GM19035 (cell line): ENCODE data around the gene SORBS2.
A peak's percentile ranks its signal among the peaks of the same experiment; 100 is the strongest.

Experiments used
- ATAC-seq: cut with Tn5 transposase; IDR thresholded peaks from one replicate; pipeline ENCODE4 v1.9.1; 2021; ENCODE audit not compliant: unreplicated experiment

The SORBS2 gene

GRCh38 chr4:185597532-185598188, 214.3 kb downstream of the SORBS2 start:
- peak; percentile 64 for ATAC-seq

GRCh38 chr4:185592845-185593488, 219.0 kb downstream of the SORBS2 start:
- ATAC-seq = no peak

GRCh38 chr4:185592438-185592837, 219.6 kb downstream of the SORBS2 start:
- ATAC-seq = no peak

GRCh38 chr4:185591679-185592141, 220.3 kb downstream of the SORBS2 start:
- no peak for ATAC-seq

DNA sequence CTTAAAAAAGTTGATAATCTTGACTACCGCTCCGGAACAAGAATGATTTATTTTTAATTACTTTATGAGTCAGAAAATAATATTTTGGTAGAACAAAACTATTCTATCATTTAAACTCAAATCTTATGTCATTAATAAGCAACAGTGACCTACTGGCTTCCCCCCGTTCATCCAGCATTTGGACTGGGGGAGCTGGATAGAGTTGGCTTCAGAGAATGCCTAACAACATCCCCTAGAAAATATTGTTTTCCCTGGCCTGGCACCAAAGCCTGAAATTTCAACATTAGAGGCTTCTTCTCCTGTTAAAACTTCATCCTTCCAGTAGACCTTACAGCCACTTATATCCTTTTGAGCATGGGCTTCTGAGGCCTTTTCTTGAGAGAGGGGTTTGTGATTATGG, 221.0 kb downstream of the SORBS2 start:
- no peak for ATAC-seq

DNA sequence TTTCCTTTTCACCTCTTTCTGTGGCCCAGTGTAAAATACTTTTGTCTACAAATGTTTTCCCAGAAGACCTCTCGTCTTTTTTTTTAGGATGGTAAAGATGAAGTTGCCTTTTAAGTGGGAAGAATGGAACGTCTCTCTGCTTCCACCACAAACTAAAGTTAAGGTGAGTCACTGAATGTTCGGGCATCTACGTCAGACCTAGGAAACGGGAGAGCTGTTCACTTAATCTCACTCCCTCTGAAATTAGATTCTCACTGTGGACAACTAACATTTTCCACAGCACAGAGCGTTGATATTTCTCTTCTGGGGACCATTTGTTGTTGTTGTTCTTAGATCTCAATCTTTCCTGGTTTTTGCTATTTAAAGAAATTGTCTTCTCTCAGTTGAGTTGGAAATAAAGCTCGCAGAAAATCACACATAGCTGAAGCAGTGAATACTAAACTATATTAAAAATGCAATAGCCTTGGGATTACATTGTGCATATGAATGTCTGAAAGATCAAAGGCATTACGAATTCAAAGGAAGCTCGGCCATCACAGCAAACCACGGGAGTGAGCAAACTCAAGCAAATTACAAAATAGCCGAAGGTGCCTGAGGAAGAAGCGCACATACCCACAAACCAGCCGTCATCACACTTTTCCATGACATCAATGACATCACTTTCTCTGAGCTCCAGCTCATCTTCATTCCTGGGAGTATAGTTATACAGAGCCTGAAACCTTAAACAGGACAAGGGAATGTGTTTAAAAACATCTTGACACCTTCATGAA, 222.7 kb downstream of the SORBS2 start:
- ATAC-seq = no peak

- ATAC-seq = peak; percentile 97
These were observed 224.4 kb downstream of the SORBS2 start for GRCh38 chr4:185587427-185588161.

- no peak for ATAC-seq
These were observed 225.0 kb downstream of the SORBS2 start for GRCh38 chr4:185587030-185587426.

DNA sequence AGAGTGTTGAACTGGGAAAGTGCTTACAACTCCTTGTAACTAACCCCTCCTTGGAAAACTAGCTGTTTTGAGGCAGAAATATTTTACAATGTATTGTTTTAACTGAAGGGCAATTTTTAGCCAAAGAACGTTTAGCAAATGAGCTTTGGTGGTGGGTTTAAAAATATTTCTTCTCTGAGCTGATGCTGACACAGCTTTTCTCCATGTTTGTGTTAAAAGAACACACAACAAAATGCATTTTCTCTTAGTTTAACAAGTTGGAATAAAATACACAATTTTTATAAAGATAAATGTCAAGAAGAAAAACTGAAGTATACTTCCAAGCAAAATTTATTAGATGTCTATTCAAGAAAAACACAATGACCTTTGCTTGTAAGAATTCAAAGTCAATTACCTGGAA, 226.8 kb downstream of the SORBS2 start:
- ATAC-seq = no peak

GRCh38 chr4:185583813-185584212, 228.2 kb downstream of the SORBS2 start:
- no peak for ATAC-seq

- ATAC-seq = no peak
These were observed 229.2 kb downstream of the SORBS2 start for GRCh38 chr4:185582651-185583400.

- no peak for ATAC-seq
These were observed 231.3 kb downstream of the SORBS2 start for GRCh38 chr4:185580699-185581098.

GRCh38 chr4:185578284-185578683, 233.7 kb downstream of the SORBS2 start:
- ATAC-seq = no peak

DNA sequence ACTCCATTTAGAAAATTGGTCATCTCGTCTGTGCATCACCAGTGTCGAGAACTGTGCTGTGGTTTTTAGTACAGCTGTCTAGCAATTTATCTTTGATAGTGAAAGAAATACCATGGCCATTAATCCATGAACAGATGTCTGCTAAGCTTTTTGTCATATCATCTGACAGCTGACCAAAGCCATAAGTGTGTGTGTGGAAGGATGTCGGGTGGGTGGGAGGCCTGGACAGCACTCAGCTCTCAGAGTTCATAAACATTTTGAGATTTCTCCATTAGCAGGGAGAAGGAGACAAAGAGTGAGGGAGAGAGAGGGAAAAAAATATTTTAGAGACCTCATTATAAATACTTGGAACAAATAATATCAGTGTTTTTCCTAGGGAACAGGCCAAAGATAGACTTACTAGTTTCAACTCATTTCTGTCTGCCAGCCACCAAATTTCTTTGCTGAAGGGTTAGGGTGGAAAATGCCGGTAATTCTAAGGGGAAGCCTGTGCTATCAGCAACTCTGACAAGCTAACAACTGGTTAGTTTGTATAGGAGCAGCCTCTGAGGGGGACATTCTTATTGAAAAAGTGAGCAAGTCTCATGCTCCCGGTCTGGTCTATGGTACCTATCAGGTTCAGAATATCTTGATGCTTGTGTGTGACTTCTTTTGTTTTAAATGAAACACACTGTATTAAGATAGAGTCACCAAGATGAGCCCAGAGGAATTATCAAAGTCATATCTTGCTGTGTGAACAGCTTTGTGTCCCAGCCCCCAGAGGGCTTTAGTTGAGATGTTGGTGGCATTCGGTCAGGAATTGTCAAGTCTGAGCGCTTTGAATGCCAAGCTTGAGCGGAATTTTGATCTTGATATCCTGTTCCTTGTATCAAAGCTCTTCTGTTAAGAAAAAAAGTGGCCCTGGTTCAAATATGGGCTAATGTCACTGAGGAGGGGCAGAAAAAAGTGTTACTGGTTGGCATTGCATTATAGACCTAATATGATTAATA, 234.7 kb downstream of the SORBS2 start:
- no peak for ATAC-seq

GRCh38 chr4:185576314-185576961, 235.6 kb downstream of the SORBS2 start:
- no peak for ATAC-seq

- ATAC-seq = no peak
These were observed 238.3 kb downstream of the SORBS2 start for GRCh38 chr4:185573651-185574199.

GRCh38 chr4:185570727-185571126, 241.3 kb downstream of the SORBS2 start:
- ATAC-seq = no peak
